ENCODE measurements around the gene TAS2R1.

The TAS2R1 gene

DNA sequence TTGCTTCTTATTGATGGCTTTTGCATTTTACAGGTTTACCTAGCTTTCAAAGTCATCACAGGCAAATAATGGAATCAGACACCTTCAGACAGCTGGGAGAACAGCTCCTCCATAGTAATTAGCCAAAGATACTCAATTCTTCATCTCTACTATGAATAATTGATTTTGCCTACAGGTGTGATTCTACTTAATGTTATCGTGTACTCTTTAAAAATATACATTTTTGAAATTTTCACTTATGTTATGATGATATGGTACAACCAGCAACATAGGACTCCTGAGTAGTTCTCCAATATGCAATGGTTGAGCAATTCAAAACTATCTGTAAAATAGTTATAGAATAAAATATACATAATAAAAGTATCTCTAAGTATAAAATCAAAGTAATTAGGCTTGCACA is at the start of gene TAS2R1:
TAS2R1 (minus strand) TSS at position 101 of the 400 bp plus-strand sequence. CDS start 319 bp downstream, outside the sequence.
- DNase-seq (ENCODE audit: low spot score): no peak

DNA sequence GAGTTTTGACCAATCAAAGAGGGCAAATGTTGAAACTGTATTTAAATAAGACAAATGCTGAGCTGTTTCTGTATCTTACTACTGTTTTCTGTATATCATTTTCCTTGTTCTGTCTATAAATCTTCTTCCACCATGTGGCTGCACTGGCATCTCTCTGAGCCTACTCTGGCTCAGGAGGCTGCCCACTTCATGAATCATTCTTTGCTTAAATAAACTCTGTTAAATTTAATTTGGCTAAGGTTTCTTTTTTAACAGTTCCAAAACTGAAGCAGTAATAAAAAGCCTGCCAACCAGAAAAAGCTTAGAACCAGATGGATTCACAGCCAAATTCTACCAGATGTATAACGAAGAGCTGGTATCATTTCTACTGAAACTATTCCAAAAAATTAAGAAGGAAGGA is 40.2 kb upstream of the TAS2R1 start:
- no peak for DNase-seq (ENCODE audit: low spot score)

GRCh38 chr5:9667906-9668305 is 37.8 kb upstream of the TAS2R1 start:
- no peak for DNase-seq (ENCODE audit: low spot score)

DNA sequence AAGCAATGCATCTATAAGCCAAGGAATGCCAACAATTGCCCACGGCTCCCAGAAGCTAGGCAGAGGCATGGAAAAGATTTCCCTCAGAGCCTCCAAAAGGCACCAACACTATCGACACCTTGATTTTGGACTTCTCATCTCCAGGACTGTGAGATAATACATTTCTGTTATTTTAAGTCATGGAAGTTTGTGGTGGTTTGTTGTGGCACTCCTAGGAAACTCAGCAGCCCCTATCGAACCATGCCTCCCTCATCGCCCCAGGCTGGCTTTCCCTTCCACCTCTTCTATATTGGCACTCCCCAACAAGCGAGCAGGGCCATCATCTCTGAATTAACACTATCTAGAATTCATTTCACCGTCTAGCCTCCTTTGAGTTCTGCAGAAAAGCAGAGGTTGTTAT is 33.7 kb upstream of the TAS2R1 start:
- DNase-seq (ENCODE audit: low spot score): no peak

DNA sequence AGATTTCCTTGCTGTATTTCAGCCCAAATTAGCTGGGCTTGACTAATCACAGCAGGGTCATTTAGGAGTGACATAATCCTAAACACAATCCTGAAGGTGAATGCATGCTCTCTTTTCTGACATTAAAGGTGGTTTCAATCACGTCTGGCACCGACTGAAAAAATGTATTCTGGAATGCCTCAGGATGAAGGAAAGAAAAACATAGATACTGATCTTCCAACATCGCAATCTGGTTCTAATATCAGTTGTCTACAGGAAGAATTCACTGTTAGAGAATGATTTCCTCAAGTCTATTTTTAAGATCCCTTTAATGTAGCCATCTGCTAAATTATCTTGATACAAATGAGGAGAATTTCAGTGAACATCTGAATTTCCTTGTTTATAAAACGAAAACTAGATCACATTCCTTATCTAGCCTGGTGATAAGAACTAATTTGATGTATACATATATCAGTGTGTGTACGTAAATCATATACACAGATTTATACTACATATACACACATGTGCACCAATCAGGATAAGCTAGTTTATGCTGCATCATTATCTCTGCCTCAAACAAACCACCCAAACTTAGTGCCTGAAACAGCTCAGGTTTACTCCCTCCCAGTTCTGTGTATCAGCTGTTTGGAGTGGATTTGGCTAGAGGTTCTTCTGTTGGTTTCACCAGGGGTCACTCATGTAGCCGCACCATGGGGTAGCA is 31.3 kb upstream of the TAS2R1 start:
- DNase-seq (ENCODE audit: low spot score): no peak

DNA sequence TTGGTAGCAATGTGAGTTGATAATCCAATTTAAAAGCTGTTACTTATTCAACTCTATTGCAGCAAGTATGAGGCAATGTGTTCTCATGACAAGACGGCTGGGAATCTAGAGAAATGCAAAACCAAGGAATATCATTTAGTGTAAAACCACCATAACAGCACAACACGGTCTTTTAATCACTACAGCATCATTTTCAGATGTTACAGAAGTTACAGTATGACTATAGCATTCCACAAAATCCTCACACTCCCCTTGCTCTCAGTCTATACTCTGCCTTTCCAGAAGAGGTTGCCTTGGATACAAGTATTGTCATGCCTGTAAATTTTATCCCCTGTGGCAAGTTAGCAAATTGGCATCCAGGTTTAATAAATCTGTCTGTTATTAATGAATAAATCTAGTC is 28.6 kb upstream of the TAS2R1 start:
- no peak for DNase-seq (ENCODE audit: low spot score)

- no peak for DNase-seq (ENCODE audit: low spot score)
Measured at GRCh38 chr5:9657819-9658218, 27.7 kb upstream of the TAS2R1 start.

DNA sequence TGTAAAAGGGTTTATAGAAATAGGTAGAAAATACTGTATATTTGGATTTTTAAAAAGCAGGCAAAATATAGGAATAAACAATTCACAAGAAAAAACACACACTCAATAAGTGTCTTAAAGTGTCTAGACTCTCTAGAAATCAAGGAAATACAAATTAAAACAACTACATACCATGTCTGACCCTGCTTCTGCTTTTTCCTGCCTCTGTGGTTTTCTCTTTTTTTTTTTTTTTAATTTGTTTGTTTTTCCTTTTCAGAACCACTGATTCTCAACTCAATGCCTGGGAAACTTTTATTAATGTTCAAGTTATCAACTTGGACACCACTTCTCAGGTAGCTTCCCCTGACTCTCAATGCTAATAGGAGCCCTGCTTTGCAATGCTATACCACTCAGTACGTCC is 25.5 kb upstream of the TAS2R1 start:
- DNase-seq (ENCODE audit: low spot score): no peak

GRCh38 chr5:9654886-9655285 is 24.7 kb upstream of the TAS2R1 start:
- DNase-seq (ENCODE audit: low spot score): no peak

- DNase-seq (ENCODE audit: low spot score): no peak
Measured at GRCh38 chr5:9653811-9654210, 23.7 kb upstream of the TAS2R1 start.

DNA sequence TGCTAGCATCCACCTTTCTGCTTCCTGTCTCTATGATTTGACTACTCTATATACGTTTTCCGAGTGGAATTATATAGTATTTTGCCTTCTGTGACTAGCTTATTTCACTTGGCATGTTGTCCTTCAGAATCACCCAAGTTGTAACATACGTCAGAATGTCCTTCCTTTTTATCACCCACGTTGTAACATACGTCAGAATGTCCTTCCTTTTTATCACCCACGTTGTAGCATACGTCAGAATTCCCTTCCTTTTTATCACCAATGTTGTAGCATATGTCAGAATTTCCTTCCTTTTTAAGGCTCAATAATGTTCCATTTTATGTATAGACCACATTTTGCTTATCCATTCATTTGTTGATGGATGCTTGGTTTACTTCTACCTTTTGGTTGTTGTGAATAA is 22.9 kb upstream of the TAS2R1 start:
- DNase-seq (ENCODE audit: low spot score): no peak

GRCh38 chr5:9652295-9652694 is 22.1 kb upstream of the TAS2R1 start:
- DNase-seq (ENCODE audit: low spot score): no peak

- no peak for DNase-seq (ENCODE audit: low spot score)
Measured at GRCh38 chr5:9646843-9647242, 16.7 kb upstream of the TAS2R1 start.

DNA sequence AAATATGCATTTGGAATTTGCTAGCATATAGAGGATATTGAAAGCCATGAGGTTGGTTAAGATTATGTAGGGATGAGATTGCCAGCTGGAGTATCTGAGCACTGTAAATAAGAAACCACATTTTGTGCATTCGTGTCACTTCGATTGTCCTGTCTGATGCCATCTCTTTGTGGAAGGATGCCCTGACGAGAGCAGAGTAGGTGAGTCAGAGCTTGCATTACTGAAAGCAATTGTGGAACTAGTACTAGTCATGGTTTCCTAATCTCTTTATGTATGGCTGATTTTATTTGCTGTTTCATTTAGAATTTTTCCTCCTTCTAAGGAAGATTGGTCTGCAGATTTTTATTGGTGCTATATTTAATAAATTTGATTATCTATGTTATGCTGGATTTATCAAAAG is 14.5 kb upstream of the TAS2R1 start:
- no peak for DNase-seq (ENCODE audit: low spot score)

DNA sequence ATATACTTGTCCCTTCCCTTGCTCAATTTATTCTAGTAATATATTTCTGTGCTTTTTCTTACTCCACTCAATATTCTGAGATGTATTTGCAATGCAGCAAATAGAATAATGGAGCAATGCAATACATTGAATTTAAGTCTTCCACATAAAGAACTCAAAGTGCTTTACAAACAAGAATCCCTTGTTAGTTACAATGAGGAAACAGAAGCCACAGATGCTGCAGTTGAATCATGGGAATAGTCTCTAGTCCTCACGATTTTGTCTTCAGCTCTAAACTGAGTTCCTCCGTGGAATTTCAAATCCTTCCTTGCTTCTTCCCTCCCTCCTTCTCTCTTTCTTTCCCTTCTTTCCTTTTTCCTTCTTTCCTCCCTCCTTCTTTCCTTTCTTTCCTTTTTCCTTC is 12.5 kb upstream of the TAS2R1 start:
- DNase-seq (ENCODE audit: low spot score): no peak

GRCh38 chr5:9641806-9642355 is 11.7 kb upstream of the TAS2R1 start:
- no peak for DNase-seq (ENCODE audit: low spot score)

DNA sequence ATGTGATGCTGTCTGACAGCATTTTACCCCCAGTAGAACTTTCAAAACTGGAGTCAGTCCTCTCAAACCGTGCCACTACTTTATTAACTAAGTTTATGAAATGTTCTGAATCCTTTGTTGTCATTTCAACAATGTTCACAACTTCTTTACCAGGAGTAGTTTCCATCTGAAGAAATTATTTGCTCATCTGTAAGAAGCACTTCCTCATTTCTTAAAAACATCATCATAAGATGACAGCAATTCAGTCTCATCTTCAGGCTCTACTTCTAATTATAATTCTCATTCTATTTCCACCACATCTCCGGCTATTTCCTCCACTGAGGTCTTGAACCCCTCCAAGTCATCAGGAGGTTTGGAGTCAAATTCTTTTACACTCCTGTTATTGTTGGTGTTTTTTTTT is 2.3 kb upstream of the TAS2R1 start:
- DNase-seq (ENCODE audit: low spot score): no peak

DNA sequence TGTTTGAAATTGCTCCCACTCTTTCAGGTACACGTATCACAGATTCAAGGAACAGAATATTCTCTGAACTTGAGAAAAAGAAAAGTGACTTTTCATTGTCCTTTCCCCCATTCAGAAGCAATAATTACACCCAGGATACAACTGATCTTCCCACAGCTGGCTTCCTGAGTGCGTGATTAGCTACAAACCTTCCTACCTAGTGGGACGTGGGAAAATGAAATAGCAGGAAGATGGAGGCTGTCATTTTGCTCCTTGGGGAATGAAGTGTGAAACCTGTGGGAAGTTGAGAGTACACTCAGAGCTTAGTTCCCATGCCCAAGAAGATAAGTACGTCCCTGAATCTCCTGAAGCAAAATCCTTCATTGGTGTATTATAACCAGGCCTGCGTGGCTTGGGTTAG is 2.6 kb downstream of the TAS2R1 start:
- no peak for DNase-seq (ENCODE audit: low spot score)

DNA sequence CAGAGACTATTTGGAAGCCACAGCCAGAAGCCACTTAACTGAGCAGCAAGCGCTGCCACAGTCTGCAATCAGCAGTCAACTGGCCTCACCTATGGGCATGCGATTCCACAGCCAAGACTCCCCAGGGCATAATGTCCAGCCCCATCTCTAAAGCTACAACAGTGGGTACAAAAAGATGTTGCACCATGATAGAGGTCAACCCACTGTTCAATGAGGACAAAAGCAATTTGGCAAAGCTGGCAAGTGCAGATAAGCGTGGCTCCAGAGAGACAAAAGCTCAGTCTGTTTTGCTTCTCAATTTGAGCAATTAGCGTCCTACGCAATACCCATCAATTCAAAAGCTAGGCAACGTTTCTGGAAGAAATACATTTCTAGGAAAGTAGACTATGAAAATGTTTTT is 3.2 kb downstream of the TAS2R1 start:
- no peak for DNase-seq (ENCODE audit: low spot score)

- DNase-seq (ENCODE audit: low spot score): no peak
Measured at GRCh38 chr5:9625731-9626130, 4.4 kb downstream of the TAS2R1 start.

GRCh38 chr5:9625286-9625685 is 4.9 kb downstream of the TAS2R1 start:
- DNase-seq (ENCODE audit: low spot score): no peak

DNA sequence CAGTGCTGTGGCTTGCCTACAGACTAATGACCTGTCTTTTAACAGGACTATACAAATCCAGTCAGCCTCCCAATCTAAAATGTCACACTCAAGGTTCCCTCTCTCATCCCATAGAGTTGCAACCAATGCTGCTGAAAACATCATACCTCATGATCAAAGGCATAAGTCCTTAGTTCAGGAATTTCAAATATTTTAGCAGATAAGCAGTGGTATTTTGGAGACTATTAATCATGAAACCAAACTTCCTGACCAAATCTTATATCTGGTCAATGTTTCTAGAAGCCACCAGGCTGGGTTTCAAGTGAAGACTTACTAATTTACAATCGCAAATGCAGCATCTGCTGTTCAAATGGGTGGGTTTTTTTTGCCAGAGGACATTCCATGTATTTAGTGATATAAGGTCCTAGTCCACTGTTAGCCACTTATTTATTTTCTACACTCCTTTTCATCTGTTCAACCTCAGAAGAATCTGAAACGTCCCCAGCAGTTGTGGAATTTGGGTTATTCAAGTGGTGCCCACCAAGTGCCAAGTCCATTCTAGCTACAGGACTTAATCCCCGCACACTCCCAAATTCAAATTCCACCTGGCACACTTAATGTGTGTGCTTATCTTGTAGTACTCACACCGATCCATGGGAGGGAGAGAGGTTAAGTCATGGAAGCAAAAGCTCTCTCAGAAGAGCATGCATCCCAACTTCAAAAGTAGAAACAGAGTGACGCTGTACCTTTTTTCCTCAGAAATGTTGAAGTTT is 5.8 kb downstream of the TAS2R1 start:
- DNase-seq (ENCODE audit: low spot score): no peak

- DNase-seq (ENCODE audit: low spot score): no peak
Measured at GRCh38 chr5:9623661-9624060, 6.5 kb downstream of the TAS2R1 start.
